ENCODE measurements around the gene KRT3. TPM values are rescaled to one million over a fixed set of nuclear protein-coding genes. Genes with fewer than 3 reads are reported as not detected.

The KRT3 gene
- total RNA-seq, 1 experiment from 2014 or later, result not detected

DNA sequence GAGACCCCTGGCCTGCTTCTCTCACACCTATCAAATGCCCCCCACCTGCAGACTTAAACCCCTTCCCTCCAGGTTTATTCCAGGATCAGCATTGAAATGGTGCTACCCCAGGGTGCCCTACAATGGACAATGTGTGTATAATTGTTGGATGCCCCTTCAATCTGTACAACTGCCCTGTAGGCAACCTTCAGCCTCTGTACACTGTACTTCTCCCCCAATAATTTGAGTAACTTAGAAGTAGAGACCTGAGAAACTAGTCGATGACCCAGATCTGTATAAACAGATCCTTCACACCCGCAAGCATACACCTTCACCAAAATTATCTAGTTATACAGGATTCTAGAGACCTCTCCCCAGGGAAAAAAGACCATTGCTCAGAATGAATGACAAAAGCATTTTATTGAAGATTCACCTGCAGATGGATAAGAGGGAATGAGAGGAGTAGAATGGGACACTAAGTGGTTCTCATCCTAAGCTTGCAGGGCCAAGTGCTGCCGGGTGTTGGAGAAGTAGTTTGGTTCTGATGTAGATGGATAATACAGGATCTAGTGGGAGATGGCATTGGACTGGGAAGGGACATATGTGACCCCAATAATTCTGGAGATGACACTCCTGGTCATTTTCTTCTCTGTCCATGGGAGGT, 10.4 kb upstream of the KRT3 start:
- Mint-ChIP-seq H3K4me1 (ENCODE audit: low read depth, unreplicated experiment) (no peaks in the 10 kb centered on the region), H3K36me3 (ENCODE audit: insufficient read depth, unreplicated experiment) (no peaks in the 10 kb centered on the region), H3K27me3 (ENCODE audit: unreplicated experiment) (peaks cover 62% of the 10 kb centered on the region), H3K4me3 (ENCODE audit: low read depth, unreplicated experiment) (no peak overlapping the region), H3K9me3 (ENCODE audit: low read depth, unreplicated experiment) (no peaks in the 10 kb centered on the region), H3K27ac (ENCODE audit: unreplicated experiment) (no peak overlapping the region)
- CTCF ChIA-PET, result interaction anchor here (0.5 kb wide), 1 partner anchor 70 kb away, joined by 4 read pairs; no protein-coding TSS in a partner anchor
- BruUV-seq (replicated peaks), result no TSS peak
- DNase-seq, result no peak
- intact Hi-C loops (cut with micrococcal nuclease; ENCODE audit: unreplicated experiment), result no loop called here
- TF ChIP-seq, protein P1, sequence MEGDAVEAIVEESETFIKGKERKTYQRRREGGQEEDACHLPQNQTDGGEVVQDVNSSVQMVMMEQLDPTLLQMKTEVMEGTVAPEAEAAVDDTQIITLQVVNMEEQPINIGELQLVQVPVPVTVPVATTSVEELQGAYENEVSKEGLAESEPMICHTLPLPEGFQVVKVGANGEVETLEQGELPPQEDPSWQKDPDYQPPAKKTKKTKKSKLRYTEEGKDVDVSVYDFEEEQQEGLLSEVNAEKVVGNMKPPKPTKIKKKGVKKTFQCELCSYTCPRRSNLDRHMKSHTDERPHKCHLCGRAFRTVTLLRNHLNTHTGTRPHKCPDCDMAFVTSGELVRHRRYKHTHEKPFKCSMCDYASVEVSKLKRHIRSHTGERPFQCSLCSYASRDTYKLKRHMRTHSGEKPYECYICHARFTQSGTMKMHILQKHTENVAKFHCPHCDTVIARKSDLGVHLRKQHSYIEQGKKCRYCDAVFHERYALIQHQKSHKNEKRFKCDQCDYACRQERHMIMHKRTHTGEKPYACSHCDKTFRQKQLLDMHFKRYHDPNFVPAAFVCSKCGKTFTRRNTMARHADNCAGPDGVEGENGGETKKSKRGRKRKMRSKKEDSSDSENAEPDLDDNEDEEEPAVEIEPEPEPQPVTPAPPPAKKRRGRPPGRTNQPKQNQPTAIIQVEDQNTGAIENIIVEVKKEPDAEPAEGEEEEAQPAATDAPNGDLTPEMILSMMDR (IDR thresholded peaks at IDR 0.05; ENCODE audit: unreplicated experiment), result no peak

DNA sequence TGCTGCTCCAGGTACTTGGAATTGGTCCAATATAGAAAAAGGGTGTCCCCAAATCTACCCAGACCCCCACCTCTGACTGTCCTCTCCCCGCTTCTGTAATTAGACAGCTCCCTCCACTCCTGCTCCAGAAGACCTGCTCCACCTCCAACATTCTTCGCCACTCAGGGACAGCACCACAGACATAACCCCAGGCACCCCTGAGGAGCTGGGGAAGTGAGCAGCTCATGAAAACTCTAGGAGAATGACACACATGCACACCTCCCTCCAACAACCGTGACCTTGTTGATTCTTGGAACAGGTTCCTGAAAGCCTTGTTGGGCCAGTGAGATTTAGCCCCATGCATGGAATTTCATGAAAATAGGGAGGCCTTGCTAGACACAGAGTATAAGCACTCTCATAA, 9.8 kb upstream of the KRT3 start:
- CTCF ChIA-PET, result interaction anchor here (0.5 kb wide), 1 partner anchor 70 kb away, joined by 4 read pairs; no protein-coding TSS in a partner anchor
- H3K9me3 Mint-ChIP-seq (ENCODE audit: low read depth, unreplicated experiment), result no peaks in the 10 kb centered on the region
- TF ChIP-seq, protein P1 (IDR thresholded peaks at IDR 0.05; ENCODE audit: unreplicated experiment), result no peak
- H3K4me1 Mint-ChIP-seq (ENCODE audit: low read depth, unreplicated experiment), result no peaks in the 10 kb centered on the region
- DNase-seq, result no peak
- BruUV-seq (replicated peaks), result no TSS peak
- H3K4me3 Mint-ChIP-seq (ENCODE audit: low read depth, unreplicated experiment), result no peak overlapping the region
- H3K36me3 Mint-ChIP-seq (ENCODE audit: insufficient read depth, unreplicated experiment), result no peaks in the 10 kb centered on the region
- H3K27ac Mint-ChIP-seq (ENCODE audit: unreplicated experiment), result no peak overlapping the region
- intact Hi-C loops (cut with micrococcal nuclease; ENCODE audit: unreplicated experiment), result no loop called here
- H3K27me3 Mint-ChIP-seq (ENCODE audit: unreplicated experiment), result peaks cover 62% of the 10 kb centered on the region

DNA sequence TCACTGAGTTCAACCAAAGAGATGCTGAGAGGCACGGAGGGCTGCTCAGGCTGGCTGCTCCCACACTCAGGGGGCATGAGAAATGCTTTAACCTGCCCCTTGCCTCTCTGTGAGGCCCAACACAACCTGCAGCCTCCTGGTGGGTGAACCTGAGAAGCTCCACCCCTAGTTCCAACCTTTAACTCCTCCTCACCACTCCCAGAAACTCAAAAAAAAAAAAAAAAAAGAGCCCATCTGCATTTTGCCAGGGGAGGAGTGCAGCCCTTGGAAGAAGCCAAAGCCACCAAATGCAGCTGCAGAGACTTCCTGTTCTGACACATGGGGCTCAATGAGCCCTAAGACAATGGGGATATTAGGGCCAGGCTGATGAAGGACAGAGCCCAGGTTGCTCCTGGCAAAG, 9.1 kb upstream of the KRT3 start:
- intact Hi-C loops (cut with micrococcal nuclease; ENCODE audit: unreplicated experiment), result no loop called here
- Mint-ChIP-seq H3K4me3 (ENCODE audit: low read depth, unreplicated experiment) (no peak overlapping the region), H3K27ac (ENCODE audit: unreplicated experiment) (no peak overlapping the region), H3K27me3 (ENCODE audit: unreplicated experiment) (peaks cover 60% of the 10 kb centered on the region), H3K9me3 (ENCODE audit: low read depth, unreplicated experiment) (no peaks in the 10 kb centered on the region), H3K4me1 (ENCODE audit: low read depth, unreplicated experiment) (peaks cover 5% of the 10 kb centered on the region), H3K36me3 (ENCODE audit: insufficient read depth, unreplicated experiment) (no peaks in the 10 kb centered on the region)
- TF ChIP-seq, protein P1 (IDR thresholded peaks at IDR 0.05; ENCODE audit: unreplicated experiment), result no peak
- no peak for DNase-seq
- no TSS peak for BruUV-seq (replicated peaks)
- CTCF ChIA-PET, result no interaction called here

DNA sequence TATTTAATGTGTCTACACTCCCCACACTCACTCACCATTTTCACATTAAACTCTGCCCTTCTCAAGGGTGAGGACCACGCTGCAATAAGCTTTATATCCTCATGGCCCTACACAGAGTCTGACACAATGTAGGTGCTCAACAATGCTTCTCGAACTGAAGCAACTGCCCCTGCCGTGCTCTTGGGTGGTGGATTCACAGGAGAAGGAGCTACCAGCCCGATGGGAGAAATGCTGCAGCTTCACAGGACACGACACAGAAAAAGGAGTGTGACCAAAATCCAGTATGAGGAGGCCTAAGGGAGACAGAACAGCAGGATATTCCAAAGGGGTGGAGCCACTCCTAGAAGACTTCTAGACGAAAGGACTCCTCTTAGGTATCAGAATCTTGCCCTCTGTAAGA, 6.5 kb upstream of the KRT3 start:
- no peaks in the 10 kb centered on the region for H3K36me3 Mint-ChIP-seq (ENCODE audit: insufficient read depth, unreplicated experiment)
- DNase-seq, result no peak
- peaks cover 35% of the 10 kb centered on the region for H3K27me3 Mint-ChIP-seq (ENCODE audit: unreplicated experiment)
- peaks cover 26% of the 10 kb centered on the region for H3K4me1 Mint-ChIP-seq (ENCODE audit: low read depth, unreplicated experiment)
- TF ChIP-seq, protein P1 (IDR thresholded peaks at IDR 0.05; ENCODE audit: unreplicated experiment), result no peak
- no peak overlapping the region for H3K27ac Mint-ChIP-seq (ENCODE audit: unreplicated experiment)
- H3K4me3 Mint-ChIP-seq (ENCODE audit: low read depth, unreplicated experiment), result no peak overlapping the region
- intact Hi-C loops (cut with micrococcal nuclease; ENCODE audit: unreplicated experiment), result no loop called here
- CTCF ChIA-PET, result no interaction called here
- no TSS peak for BruUV-seq (replicated peaks)
- H3K9me3 Mint-ChIP-seq (ENCODE audit: low read depth, unreplicated experiment), result no peaks in the 10 kb centered on the region
